NCI-H2227 (cell line): ENCODE results near the gene USP35.

Source experiments
- DNase-seq: peaks from one replicate; lab custom pipeline; 2025; ENCODE audit not compliant: unreplicated experiment; lab: John Stamatoyannopoulos, UW

USP35 gene

DNA sequence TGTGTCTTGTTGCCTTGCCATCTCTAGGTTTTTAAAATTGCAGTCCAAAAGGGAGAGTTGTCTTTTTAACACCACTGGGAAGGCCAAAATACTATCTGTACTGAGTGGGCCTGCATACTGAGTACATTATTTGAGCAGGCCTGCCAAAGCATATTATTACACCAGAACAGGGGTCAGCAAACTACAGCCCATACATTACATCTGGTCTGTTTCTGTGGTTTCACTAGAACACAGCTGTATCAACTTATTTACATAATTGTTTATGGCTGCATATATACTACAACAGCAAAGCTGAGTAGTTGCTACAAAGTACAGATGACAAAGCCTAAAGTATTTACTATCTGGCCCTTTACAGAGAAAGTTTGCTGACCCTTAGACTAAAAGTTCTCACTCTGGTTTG, 74.0 kb downstream of the USP35 start:
- no peak for DNase-seq
